AG09319 (cell line): ENCODE data around the gene TYROBP.
"Not testable (repeated sequence)": the region's sequence is repeated elsewhere in the genome, so short reads cannot be mapped to it uniquely, and the experiment has no call there.

ENCODE experiments used
- DNase-seq: peaks from one replicate; pipeline ENCODE4 v3.0.0-alpha.2; 2010; ENCODE audit warnings: low read depth; ENCODE audit errors: extremely low read depth
- CTCF ChIP-seq: IDR thresholded peaks from 2 replicates; pipeline ENCODE4 v1.5.1; 2011; ENCODE audit warnings: low read depth, mild to moderate bottlenecking, inconsistent platforms, low read length, moderate library complexity

TYROBP gene

GRCh38 chr19:35897706-35898451 lies 10.2 kb downstream of the TYROBP start:
- DNase-seq, result no peak
- no peak for TF ChIP-seq CTCF

- no peak for TF ChIP-seq CTCF
Measured at GRCh38 chr19:35896643-35897040, 11.5 kb downstream of the TYROBP start.

GRCh38 chr19:35895911-35896642 lies 12.0 kb downstream of the TYROBP start:
- DNase-seq, result no peak
- no peak for TF ChIP-seq CTCF

More at GRCh38 chr19:35896643-35897040, 11.5 kb downstream of the TYROBP start:
- DNase-seq, result no peak

GRCh38 chr19:35894342-35894741 lies 13.8 kb downstream of the TYROBP start:
- no peak for TF ChIP-seq CTCF
- DNase-seq, result no peak

- not testable (repeated sequence) for DNase-seq
Measured at GRCh38 chr19:35891819-35892218, 16.3 kb downstream of the TYROBP start.

- no peak for TF ChIP-seq CTCF
- DNase-seq, result no peak
Measured at GRCh38 chr19:35890113-35890650, 17.9 kb downstream of the TYROBP start.

GRCh38 chr19:35889370-35890112 lies 18.6 kb downstream of the TYROBP start:
- no peak for DNase-seq
- TF ChIP-seq CTCF, result no peak
